ENCODE results near the gene MARK3.

DNA sequence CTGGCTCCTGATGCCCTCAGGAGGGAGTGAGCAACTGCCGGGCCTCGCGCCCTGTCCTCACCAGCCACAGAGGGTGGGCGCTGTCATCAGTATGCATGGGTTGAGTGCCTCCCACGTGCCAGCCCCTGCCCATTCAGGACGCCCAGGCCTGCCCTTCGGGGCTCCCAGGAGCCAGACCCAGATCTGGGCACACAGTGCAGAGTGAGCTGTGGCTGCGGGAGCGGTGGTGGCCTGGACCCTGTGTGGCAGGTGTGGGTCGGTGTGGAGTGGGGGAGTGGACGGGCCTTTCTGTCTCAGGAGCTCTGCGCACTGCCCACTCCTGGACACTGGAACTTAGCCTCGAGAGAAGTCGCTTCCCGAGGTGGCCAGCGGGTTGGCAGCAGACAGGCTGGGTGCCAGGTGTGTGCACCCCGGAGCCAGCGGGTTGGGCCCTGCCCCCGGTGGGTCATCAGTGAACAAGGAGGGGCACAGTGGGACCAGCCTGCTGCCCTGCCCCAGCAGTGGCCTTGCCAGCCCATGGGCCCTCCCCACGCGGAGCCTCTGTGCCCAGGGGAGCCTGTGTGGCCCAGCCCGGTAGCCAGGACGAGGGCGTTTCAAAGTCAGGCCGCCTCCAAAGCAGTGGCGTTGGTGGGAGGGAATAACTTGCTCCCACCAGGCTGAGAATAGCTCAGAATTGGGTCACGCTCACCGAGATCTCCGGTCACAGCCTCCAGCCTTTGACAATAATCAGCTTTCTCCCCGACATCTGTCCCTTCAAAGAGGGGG lies 153.3 kb downstream of the MARK3 start:
- TF ChIP-seq, protein P1, sequence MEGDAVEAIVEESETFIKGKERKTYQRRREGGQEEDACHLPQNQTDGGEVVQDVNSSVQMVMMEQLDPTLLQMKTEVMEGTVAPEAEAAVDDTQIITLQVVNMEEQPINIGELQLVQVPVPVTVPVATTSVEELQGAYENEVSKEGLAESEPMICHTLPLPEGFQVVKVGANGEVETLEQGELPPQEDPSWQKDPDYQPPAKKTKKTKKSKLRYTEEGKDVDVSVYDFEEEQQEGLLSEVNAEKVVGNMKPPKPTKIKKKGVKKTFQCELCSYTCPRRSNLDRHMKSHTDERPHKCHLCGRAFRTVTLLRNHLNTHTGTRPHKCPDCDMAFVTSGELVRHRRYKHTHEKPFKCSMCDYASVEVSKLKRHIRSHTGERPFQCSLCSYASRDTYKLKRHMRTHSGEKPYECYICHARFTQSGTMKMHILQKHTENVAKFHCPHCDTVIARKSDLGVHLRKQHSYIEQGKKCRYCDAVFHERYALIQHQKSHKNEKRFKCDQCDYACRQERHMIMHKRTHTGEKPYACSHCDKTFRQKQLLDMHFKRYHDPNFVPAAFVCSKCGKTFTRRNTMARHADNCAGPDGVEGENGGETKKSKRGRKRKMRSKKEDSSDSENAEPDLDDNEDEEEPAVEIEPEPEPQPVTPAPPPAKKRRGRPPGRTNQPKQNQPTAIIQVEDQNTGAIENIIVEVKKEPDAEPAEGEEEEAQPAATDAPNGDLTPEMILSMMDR (IDR thresholded peaks at IDR 0.05), result no peak
- no peak for TF ChIP-seq POLR2A (IDR thresholded peaks at IDR 0.05)
- no peak for TF ChIP-seq EP300 (IDR thresholded peaks at IDR 0.05)
